Stomach smooth muscle (tissue), 2 donors: ENCODE measurements around the gene KRTAP1-3.
"Not testable (repeated sequence)": the region's sequence is repeated elsewhere in the genome, so short reads cannot be mapped to it uniquely, and the experiment has no call there.

ENCODE experiments used
- H3K27ac ChIP-seq: one replicate; pipeline ENCODE4 v1.7.0; 2013; ENCODE audit warnings: mild to moderate bottlenecking, low read length, inconsistent platforms
- H3K27me3 ChIP-seq, 2 donors: one replicate each; pipeline ENCODE4 v1.7.0; 2013; ENCODE audit warnings: low read length in 2 of 2; ENCODE audit not compliant: insufficient read depth in 2 of 2, control insufficient read depth in 1 of 2
- H3K36me3 ChIP-seq, 2 donors: one replicate each; pipeline ENCODE4 v1.7.0; 2013; ENCODE audit warnings: low read length in 2 of 2; ENCODE audit not compliant: control insufficient read depth in 2 of 2, insufficient read depth in 2 of 2
- H3K4me1 ChIP-seq: one replicate; pipeline ENCODE4 v1.7.0; 2013; ENCODE audit warnings: low read length; ENCODE audit not compliant: control insufficient read depth, insufficient read depth
- H3K4me3 ChIP-seq, 2 donors: one replicate each; pipeline ENCODE4 v1.7.0; 2013; ENCODE audit warnings: low read length in 2 of 2
- H3K9ac ChIP-seq, 2 donors: one replicate each; pipeline ENCODE4 v1.7.0; 2013; ENCODE audit warnings: low read length in 2 of 2, mild to moderate bottlenecking in 1 of 2
- H3K9me3 ChIP-seq, 2 donors: one replicate each; pipeline ENCODE4 v1.7.0; 2013; ENCODE audit warnings: low read length in 2 of 2; ENCODE audit not compliant: control insufficient read depth in 2 of 2
- donor health status: healthy.
- donor health status: Pancreatic carcinoma.

The KRTAP1-3 gene, protein sequence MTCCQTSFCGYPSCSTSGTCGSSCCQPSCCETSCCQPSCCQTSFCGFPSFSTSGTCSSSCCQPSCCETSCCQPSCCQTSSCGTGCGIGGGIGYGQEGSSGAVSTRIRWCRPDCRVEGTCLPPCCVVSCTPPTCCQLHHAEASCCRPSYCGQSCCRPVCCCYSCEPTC

GRCh38 chr17:41034346-41034935, at the start of gene KRTAP1-3:
KRTAP1-3 (minus strand) TSS chr17:41034874; CDS start chr17:41034821, 53 bp downstream.
- not testable (repeated sequence) for H3K9ac ChIP-seq, H3K36me3 ChIP-seq, H3K27me3 ChIP-seq, H3K4me3 ChIP-seq, H3K27ac ChIP-seq, H3K9me3 ChIP-seq, H3K4me1 ChIP-seq

DNA sequence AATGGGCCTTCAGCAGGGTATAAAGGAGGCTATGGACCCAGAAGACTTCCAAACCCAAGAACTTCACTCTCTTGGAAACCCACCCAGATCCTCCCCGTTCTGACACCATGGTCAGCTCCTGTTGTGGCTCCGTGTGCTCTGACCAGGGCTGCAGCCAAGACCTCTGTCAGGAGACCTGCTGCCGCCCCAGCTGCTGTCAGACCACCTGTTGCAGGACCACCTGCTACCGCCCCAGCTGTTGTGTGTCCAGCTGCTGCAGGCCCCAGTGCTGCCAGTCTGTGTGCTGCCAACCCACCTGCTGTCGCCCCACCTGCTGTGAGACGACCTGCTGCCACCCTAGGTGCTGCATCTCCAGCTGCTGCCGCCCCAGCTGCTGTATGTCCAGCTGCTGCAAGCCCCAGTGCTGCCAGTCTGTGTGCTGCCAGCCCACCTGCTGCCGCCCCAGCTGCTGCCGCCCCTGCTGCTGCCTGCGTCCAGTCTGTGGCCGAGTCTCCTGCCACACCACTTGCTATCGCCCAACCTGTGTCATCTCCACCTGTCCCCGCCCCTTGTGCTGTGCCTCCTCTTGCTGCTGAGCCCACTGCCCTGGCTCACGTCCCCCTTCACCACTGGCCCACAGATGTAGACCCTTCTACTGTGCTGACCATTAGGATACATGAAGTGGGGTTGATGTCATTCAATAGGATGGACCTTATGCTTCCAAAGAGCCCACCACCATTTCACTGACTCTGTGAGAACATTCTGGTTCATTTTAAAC, 49.6 kb upstream of the KRTAP1-3 start, which contains the start of gene KRTAP4-7:
TSS of gene KRTAP4-7 (plus strand) at position 51 of the 757 bp plus-strand sequence. CDS start at position 108, 57 bp downstream.
- not testable (repeated sequence) for H3K4me3 ChIP-seq, H3K36me3 ChIP-seq, H3K9me3 ChIP-seq, H3K4me1 ChIP-seq, H3K27me3 ChIP-seq, H3K9ac ChIP-seq, H3K27ac ChIP-seq

- not testable (repeated sequence) for H3K4me1 ChIP-seq, H3K9ac ChIP-seq, H3K9me3 ChIP-seq, H3K4me3 ChIP-seq, H3K36me3 ChIP-seq, H3K27me3 ChIP-seq, H3K27ac ChIP-seq
Measured at GRCh38 chr17:41083427-41083826, 48.8 kb upstream of the KRTAP1-3 start.

DNA sequence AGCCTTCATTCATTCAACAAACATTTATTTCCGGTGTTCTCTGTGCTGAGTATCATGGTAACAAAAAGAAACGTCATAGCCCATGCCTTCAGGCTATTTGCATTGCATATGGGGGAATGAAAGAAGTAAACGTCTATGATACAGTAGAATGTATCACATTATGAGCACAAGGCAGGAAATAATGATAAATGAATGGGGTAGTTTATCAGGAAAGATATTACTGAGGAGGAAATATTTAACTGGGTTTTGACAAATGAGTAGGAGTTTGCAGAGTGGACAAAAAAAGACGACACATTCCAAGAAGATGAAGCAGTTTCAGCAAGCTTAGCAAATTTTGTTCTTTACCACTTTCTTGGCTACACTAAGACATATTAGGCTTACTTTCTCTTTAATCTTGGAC, 48.0 kb upstream of the KRTAP1-3 start:
- no peak overlapping the region for H3K4me3 ChIP-seq
- no peaks in the 10 kb centered on the region for H3K9me3 ChIP-seq
- no peak overlapping the region for H3K27ac ChIP-seq
- H3K27me3 ChIP-seq = no peaks in the 10 kb centered on the region
- H3K9ac ChIP-seq = no peak overlapping the region
- H3K36me3 ChIP-seq = no peaks in the 10 kb centered on the region
- H3K4me1 ChIP-seq = no peaks in the 10 kb centered on the region

GRCh38 chr17:41076788-41077187, 42.1 kb upstream of the KRTAP1-3 start:
- H3K9me3 ChIP-seq = no peaks in the 10 kb centered on the region
- no peaks in the 10 kb centered on the region for H3K4me1 ChIP-seq
- no peak overlapping the region for H3K4me3 ChIP-seq
- no peak overlapping the region for H3K9ac ChIP-seq
- H3K27ac ChIP-seq = no peak overlapping the region
- no peaks in the 10 kb centered on the region for H3K36me3 ChIP-seq
- no peaks in the 10 kb centered on the region for H3K27me3 ChIP-seq

DNA sequence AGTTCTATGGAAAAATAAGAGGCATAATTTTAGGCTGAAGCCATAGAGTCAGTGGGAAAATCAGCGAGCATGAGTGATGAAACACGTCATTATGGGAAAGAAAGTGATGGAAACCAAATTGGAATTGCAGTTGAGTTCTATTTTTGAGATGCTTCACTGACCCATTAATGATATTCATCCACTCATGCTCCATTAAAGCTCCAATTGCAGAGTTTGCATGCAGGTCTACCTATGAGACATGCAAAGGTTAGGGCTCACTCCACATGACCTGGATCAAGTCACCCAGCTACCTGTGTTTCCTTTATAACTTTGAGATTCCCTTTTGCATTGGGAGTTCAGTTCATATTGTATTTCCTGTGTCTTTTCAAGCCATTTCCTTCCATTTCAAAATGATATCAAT, 39.0 kb upstream of the KRTAP1-3 start:
- H3K9ac ChIP-seq = no peak overlapping the region
- H3K9me3 ChIP-seq = no peaks in the 10 kb centered on the region
- H3K36me3 ChIP-seq = no peaks in the 10 kb centered on the region
- no peaks in the 10 kb centered on the region for H3K27me3 ChIP-seq
- H3K4me1 ChIP-seq = no peaks in the 10 kb centered on the region
- no peak overlapping the region for H3K4me3 ChIP-seq
- no peak overlapping the region for H3K27ac ChIP-seq

DNA sequence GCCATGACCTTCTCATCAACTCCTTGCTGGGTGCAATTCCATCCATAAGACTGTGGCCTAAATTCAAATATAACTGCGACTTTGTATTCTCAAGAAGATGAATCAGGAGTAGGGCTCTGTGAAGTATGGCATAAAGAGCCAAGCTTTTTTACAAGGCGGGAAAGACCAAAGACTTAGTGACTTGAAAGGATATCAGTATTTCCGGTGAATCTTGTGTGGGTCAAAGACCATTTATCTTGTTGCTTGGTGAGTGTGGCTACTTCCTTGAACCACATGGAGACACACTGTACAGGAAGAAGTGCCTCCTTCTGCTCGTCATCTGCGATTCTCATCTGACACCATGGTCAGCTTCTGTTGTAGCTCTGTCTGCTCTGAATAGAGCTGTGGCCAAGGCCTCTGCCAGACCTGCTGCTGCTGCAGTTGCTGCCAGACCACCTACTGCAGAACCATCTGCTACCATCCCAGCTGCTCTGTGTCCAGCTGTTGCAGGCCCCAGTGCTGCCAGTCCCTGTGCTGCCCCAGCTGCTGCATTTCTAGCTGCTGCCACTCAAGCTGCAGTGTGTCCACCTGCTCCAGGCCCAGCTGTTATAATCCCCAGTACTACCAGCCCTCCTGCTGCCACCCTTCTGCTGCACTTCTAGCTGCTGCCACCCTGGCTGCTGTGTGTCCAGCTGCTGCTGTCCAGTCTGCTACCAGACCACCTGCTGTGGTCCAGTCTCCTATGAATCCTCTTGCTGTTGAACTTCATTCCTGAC, 37.1 kb upstream of the KRTAP1-3 start:
- Histone ChIP-seq H3K9me3 (no peaks in the 10 kb centered on the region), H3K27me3 (no peaks in the 10 kb centered on the region), H3K4me3 (no peak overlapping the region), H3K9ac (no peak overlapping the region), H3K4me1 (no peaks in the 10 kb centered on the region), H3K27ac (no peak overlapping the region), H3K36me3 (no peaks in the 10 kb centered on the region)

DNA sequence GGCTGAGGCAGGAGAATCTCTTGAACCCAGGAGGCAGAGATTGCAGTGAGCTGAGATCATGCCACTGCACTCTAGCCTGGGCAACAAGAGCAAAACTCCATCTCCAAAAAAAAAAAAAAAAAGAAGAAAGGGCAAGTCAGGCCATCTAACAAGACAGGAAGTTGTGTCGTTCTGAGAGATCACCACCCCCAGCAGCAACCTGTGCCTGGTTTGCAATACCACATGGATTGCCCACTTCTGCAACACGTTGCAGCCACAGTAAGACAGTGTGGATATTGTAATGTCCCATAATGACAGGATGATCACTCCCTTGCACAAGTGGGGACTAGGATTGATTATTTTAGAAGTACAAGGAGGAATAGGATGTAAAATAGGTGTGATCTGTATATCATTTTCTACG, 34.4 kb upstream of the KRTAP1-3 start:
- Histone ChIP-seq H3K36me3 (no peaks in the 10 kb centered on the region), H3K4me3 (no peak overlapping the region), H3K4me1 (no peaks in the 10 kb centered on the region), H3K27ac (no peak overlapping the region), H3K27me3 (no peaks in the 10 kb centered on the region), H3K9me3 (no peaks in the 10 kb centered on the region), H3K9ac (no peak overlapping the region)

- Histone ChIP-seq H3K9me3 (no peaks in the 10 kb centered on the region), H3K9ac (no peak overlapping the region), H3K4me3 (no peak overlapping the region), H3K36me3 (no peaks in the 10 kb centered on the region), H3K27ac (no peak overlapping the region), H3K4me1 (no peaks in the 10 kb centered on the region), H3K27me3 (no peaks in the 10 kb centered on the region)
Measured at GRCh38 chr17:41067281-41067680, 32.6 kb upstream of the KRTAP1-3 start.

DNA sequence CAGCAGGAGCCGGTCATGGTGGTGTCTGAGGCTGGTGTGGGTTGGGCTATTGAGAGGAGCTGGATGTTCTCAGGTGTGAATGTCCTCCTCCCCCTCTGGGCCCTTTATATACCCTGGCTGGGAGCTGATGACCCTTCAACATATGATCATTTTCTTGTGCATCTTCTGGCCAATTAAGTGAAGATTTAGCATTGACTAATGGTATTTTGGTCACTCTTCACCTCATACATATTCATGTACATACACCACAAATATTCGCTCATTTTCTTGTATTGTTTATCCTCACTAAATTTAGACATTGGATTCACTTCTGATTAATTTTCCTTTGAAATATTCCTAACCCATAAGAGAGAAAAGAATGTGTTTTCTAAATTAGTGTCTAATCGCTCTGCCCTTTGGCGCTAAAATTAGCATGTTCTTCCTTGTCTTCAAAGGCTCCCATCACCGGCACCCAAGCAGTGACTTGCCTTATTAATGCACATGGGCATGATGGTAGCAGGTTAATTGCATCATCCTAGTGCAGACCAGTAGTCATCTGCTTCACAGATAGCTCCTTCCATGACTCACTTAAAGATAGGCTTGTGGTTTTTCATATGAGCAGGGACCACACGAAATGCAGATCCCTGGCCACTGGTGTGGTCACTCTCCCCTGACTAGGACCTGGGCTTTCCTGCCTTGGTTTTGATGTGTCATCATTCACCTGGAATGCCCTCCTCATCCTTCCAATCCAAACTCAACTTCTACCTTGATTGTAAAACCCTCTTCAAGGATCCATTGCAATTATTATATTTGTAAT, 31.4 kb upstream of the KRTAP1-3 start, which contains the start of gene KRTAP2-4:
TSS of gene KRTAP2-4 (minus strand) at position 51 of the 796 bp plus-strand sequence. CDS start at position 17, 34 bp downstream.
- no peaks in the 10 kb centered on the region for H3K36me3 ChIP-seq
- H3K27ac ChIP-seq = no peak within 1 kb of the TSS
- no peak within 1 kb of the TSS for H3K4me3 ChIP-seq
- H3K27me3 ChIP-seq = no peaks in the 10 kb centered on the region
- H3K9ac ChIP-seq = no peak within 1 kb of the TSS
- H3K4me1 ChIP-seq = no peaks in the 10 kb centered on the region
- H3K9me3 ChIP-seq = no peaks in the 10 kb centered on the region
